ENCODE data around the gene OR5A2.
"Not testable (repeated sequence)": the region's sequence is repeated elsewhere in the genome, so short reads cannot be mapped to it uniquely, and the experiment has no call there.

Gene OR5A2, protein sequence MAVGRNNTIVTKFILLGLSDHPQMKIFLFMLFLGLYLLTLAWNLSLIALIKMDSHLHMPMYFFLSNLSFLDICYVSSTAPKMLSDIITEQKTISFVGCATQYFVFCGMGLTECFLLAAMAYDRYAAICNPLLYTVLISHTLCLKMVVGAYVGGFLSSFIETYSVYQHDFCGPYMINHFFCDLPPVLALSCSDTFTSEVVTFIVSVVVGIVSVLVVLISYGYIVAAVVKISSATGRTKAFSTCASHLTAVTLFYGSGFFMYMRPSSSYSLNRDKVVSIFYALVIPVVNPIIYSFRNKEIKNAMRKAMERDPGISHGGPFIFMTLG

DNA sequence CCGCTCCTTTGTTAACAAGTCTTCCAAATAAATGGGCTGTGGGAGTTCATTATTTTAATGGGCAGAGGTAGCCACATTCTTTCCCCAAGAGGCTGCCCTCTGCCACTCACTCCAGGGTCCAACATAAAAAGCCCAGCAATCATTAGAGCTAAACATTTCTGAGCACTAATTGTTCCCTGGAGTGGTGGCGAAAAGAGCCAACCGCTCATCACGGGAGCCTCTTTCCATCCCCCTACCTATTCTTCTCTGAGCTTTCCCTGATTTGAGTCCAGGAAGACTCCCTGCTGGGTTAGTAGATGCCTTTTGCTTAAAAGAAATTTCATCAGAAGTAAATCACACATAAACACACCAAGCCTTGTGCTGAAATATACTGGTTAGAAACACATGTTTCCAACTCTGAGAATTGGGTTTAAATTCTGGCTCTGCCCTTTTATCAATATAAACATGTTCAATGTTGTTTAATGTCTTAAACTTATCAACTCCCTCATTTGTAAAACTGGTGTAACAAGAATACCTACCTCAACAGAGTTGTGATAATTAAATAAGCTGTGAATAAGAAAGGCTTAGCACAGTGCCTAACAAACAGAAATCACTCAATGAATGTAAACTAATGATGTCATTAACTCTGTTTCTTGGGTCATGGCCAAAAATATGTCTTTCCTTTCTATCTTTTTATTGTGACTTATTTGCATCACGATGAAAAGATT lies at the start of gene OR5A2:
Gene OR5A2, minus strand, starts transcription at position 53 of the 707 bp plus-strand sequence. CDS start 3,460 bp downstream, outside the sequence.
- no peak for DNase-seq

- no peak for DNase-seq
These were observed 49.0 kb upstream of the OR5A2 start for GRCh38 chr11:59475176-59475575.

GRCh38 chr11:59473015-59473414 lies 46.8 kb upstream of the OR5A2 start, which contains the start of gene OR4D10:
TSS of gene OR4D10 (plus strand) at chr11:59473315. CDS start at chr11:59477430, 4,115 bp downstream.
- no peak for DNase-seq

GRCh38 chr11:59463190-59463641 lies 37.0 kb upstream of the OR5A2 start:
- no peak for DNase-seq

GRCh38 chr11:59459916-59460315 lies 33.7 kb upstream of the OR5A2 start:
- DNase-seq: no peak

- no peak for DNase-seq
These were observed 30.4 kb upstream of the OR5A2 start, which contains the start of gene OR4D6 for GRCh38 chr11:59456661-59457060. TSS of gene OR4D6 (plus strand) at chr11:59456961. CDS start at chr11:59456961, 0 bp downstream.

GRCh38 chr11:59448484-59448883 lies 22.3 kb upstream of the OR5A2 start:
- no peak for DNase-seq

GRCh38 chr11:59445624-59446023 lies 19.4 kb upstream of the OR5A2 start:
- DNase-seq: not testable (repeated sequence)

DNA sequence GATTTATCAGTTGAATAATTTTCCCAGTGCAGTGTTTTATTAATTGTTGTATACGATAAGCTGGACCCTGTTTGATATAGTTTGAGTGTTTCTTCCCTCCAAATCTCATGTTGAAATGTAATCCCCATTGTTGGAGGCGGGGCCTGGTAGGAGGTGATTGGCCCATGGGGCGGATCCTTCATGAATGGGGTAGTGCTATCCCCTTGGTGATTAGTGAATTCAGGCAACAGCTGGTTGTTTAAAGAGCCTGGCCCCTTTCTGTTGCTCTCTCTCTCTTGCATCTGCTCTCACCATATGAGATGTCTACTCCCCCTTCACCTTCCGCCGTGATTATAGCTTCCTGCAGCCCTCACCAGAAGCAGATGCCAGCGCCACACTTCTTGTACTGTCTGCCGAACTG lies 11.6 kb upstream of the OR5A2 start:
- DNase-seq: no peak

GRCh38 chr11:59436169-59436568 lies 10.0 kb upstream of the OR5A2 start, which contains the start of gene OR5A1:
TSS of gene OR5A1 (plus strand) at chr11:59436469. CDS start at chr11:59443169, 6,700 bp downstream.
- no peak for DNase-seq

DNA sequence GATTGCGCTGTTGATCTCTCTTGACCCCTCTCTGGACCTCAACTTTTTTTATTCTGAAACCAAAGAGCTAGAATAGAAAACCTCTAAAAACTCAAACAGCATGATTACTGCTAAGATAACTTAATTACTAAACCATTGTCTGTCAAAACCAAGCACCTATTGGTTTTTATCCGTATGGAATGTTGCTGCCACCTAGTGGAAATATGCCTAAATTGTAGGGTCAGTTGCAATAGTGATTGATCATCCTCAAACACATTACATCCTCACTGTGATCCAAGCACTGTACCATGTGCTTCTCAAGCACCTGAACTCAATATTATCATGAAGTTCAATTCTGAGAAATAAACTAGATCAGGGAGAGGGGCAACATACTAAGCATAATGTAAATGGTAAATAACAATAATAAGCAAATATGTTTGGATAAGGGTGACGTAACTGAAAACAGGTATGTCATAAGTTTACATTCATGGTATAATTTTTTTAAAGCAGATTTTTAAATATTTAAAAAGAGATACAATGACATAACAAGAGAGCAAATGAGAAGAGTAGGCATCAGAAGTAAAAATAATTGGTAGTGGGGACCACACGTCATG lies 3.8 kb upstream of the OR5A2 start:
- DNase-seq: no peak

- no peak for DNase-seq
These were observed 812 bp upstream of the OR5A2 start for GRCh38 chr11:59427068-59427382.

DNA sequence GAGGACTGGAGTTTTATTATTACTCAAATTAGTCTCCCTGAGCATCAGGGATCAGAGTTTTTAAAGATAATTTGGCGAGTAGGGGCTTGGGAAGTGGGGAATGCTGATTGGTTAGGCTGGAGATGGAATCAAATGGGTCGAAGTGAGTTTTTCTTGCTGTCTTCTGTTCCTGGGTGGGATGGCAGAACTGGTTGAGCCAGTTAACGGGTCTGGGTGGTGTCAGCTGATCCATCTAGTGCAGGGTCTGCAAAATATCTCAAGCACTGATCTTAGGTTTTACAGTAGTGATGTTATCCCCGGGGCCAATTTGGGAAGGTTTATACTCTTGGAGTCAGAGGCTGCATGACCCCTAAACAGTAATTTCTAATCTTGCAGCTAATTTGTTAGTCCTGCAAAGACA lies 1.1 kb downstream of the OR5A2 start:
- DNase-seq: no peak

DNA sequence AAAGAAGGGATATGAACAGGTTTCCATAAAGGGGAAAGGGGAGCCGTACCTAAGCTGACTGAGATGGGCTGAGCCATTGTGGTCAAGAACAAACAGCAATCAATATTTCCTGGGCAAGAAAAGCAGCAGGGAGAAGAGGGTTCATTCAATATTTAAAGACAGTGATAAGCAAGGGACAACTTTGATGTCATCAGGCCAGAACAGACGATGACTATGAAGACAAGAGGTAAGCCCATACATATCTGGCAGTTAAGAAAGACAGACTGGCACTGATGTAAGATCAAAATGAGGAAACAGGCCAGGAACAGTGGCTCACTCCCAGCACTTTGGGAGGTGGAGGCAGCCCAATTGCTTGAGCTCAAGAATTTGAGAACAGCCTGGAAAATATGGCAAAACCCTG lies 2.4 kb downstream of the OR5A2 start:
- no peak for DNase-seq

DNA sequence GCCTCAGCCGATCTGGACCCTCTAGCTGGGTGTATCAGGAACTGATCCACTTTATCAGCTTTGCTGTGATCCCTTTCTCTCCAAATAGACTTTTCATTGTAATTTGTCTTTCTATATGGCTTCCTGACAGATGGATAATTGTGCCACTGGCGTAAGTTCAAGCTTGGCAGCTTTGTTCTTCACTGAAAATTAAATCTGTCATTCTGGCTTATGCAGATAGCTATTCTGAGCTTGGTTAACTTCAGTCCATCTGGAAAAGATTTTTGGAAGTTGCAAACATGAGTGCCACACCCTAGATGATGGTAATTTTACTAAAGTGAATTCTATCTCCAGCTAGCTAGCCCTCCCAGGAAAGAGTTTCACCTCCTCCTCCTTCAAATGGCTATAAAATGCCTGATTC lies 8.1 kb downstream of the OR5A2 start:
- no peak for DNase-seq

- no peak for DNase-seq
These were observed 9.2 kb downstream of the OR5A2 start for GRCh38 chr11:59417023-59417422.

GRCh38 chr11:59416613-59417012 lies 9.6 kb downstream of the OR5A2 start:
- no peak for DNase-seq

DNA sequence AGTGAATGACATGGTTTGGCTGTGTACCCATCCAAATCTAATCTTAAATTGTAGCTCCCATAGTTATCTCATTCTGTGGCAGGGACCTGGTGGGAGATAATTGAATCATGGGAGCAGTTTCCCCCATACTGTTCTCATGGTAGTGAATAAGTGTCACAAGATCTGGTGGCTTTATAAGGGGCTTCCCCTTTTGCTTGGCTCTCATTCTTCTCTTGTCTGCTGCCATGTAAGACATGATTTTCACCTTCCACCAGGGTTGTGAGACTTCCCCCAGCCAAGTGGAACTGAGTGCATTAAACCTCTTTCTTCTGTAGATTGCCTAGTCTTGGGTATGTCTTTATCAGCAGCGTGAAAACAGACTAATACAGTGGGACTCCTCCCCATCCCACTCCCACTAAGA lies 11.1 kb downstream of the OR5A2 start:
- DNase-seq: no peak

DNA sequence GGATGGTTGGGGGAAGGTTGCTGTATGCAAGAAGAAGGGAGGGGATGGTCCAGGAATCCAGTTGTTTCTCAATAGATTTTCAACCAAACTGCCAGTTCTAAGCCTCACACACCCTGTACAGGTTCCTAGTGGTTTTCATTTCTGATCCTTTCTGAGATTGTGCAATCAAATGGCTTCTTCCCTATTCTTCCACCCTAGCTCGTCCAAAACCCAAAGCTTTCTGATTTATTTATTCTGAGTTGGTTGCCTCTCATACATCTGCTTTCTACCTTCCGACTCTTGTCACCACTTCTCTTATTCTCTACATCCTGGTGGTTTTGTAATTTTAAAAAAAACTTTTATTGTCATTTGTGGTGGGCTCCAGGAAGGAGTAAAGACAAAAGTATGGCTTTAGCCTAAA lies 12.6 kb downstream of the OR5A2 start:
- DNase-seq: no peak

DNA sequence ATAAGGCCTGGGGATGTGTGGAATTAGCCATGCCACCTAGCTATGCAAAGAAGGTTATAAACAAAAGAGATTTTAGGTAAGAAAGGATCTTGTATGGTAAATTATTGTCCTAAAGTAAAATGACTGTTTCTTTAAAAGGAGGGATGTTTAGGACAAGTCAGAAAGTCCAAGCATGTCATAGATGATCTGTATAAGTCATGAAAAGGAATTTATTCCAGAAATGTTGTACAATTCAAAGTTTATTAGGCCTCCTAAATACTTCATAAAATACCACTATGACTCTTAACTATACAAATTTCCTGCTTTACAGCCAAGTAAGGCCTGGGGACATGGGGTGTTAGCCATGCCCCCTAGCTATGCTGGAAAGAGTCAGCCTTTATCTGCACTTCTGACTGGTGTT lies 22.7 kb downstream of the OR5A2 start:
- no peak for DNase-seq

DNA sequence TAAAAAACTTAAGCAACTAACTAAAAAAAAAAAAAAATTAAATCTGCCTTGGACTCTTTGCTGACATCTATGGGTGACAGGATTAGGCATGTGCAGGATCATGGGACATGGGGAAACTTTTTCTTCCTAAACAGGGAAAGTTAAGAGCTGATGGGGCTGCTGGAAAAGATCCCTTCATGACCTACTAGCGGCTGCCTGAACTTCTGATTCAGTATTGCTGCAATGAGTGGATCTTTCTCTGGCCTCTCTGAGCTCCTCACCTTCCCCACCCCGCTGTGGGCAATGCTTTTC lies 25.0 kb downstream of the OR5A2 start:
- no peak for DNase-seq

GRCh38 chr11:59400461-59401261 lies 25.6 kb downstream of the OR5A2 start:
- no peak for DNase-seq

DNA sequence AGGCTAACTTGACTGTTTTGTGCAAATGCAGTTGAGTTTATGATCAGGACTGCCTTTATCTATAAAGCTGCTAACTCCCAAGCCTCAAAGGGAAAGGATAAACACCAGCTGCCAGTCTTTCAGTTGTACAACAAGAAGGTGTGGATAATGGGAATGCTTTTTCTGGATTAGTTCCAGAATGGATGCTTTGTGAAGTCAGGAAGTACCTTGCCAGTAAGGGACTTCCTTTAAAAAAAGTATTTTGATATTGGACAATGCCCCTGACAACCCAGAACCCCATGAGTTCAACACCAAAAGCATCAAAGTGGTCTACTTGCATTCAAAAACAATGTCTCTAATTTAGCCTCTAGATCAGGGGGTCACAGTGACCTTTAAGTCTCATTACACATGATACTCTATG lies 32.0 kb downstream of the OR5A2 start:
- DNase-seq: no peak

All from activated CD4-positive, CD25-positive, alpha-beta regulatory T cell treated with anti-CD3 and anti-CD28 coated beads, Interleukin-2, amount 50 U/mL, for 72 hours (primary cell).